ENCODE measurements around the gene SRC.
A peak's percentile ranks its signal among the peaks of the same experiment; 100 is the strongest.

SRC gene

GRCh38 chr20:37311710-37312355 is 34.1 kb upstream of the SRC start:
- Histone ChIP-seq H3K4me3 (ENCODE audit: low read depth in 1 of 2, low read length in 1 of 2) (no peak overlapping the region), H3K27ac (no peak overlapping the region), H3K4me1 (ENCODE audit: control insufficient read depth in 1 of 2, insufficient read depth in 1 of 2, low read depth in 1 of 2, low read length in 1 of 2) (peaks cover 15 to 16% of the 10 kb centered on the region in 2 experiments), H3K27me3 (no peaks in the 10 kb centered on the region), H3K9me3 (no peaks in the 10 kb centered on the region), H3K36me3 (peaks cover 80% of the 10 kb centered on the region)
- no peak for TF ChIP-seq CTCF (IDR thresholded peaks at IDR 0.05)

- Histone ChIP-seq H3K4me1 (ENCODE audit: control insufficient read depth in 1 of 2, insufficient read depth in 1 of 2, low read depth in 1 of 2, low read length in 1 of 2) (peaks cover 17 to 23% of the 10 kb centered on the region in 2 experiments), H3K27me3 (no peaks in the 10 kb centered on the region), H3K36me3 (peaks cover 76% of the 10 kb centered on the region), H3K4me3 (ENCODE audit: low read depth in 1 of 2, low read length in 1 of 2) (no peak overlapping the region), H3K9me3 (no peaks in the 10 kb centered on the region), H3K27ac (no peak overlapping the region)
- TF ChIP-seq CTCF (IDR thresholded peaks at IDR 0.05) = no peak
These were observed 32.3 kb upstream of the SRC start for GRCh38 chr20:37313546-37314091.

GRCh38 chr20:37314099-37314498 is 31.8 kb upstream of the SRC start:
- no peak for TF ChIP-seq CTCF (IDR thresholded peaks at IDR 0.05)
- Histone ChIP-seq H3K36me3 (peaks cover 72% of the 10 kb centered on the region), H3K27me3 (no peaks in the 10 kb centered on the region), H3K9me3 (no peaks in the 10 kb centered on the region), H3K4me1 (ENCODE audit: control insufficient read depth in 1 of 2, insufficient read depth in 1 of 2, low read depth in 1 of 2, low read length in 1 of 2) (peaks cover 17 to 23% of the 10 kb centered on the region in 2 experiments), H3K27ac (no peak overlapping the region), H3K4me3 (ENCODE audit: low read depth in 1 of 2, low read length in 1 of 2) (no peak overlapping the region)

GRCh38 chr20:37314617-37315016 is 31.3 kb upstream of the SRC start:
- no peaks in the 10 kb centered on the region for H3K9me3 ChIP-seq
- no peaks in the 10 kb centered on the region for H3K27me3 ChIP-seq
- H3K36me3 ChIP-seq = peaks cover 66% of the 10 kb centered on the region
- H3K4me3 ChIP-seq (ENCODE audit: low read depth in 1 of 2, low read length in 1 of 2) = no peak overlapping the region
- peaks cover 17 to 23% of the 10 kb centered on the region in 2 experiments for H3K4me1 ChIP-seq (ENCODE audit: control insufficient read depth in 1 of 2, insufficient read depth in 1 of 2, low read depth in 1 of 2, low read length in 1 of 2)
- H3K27ac ChIP-seq = no peak overlapping the region
- no peak for TF ChIP-seq CTCF (IDR thresholded peaks at IDR 0.05)

GRCh38 chr20:37315021-37315451 is 30.9 kb upstream of the SRC start:
- H3K4me1 ChIP-seq (ENCODE audit: control insufficient read depth in 1 of 2, insufficient read depth in 1 of 2, low read depth in 1 of 2, low read length in 1 of 2) = peaks cover 17 to 23% of the 10 kb centered on the region in 2 experiments

More at GRCh38 chr20:37315021-37315451, 30.9 kb upstream of the SRC start:
- Histone ChIP-seq H3K27me3 (no peaks in the 10 kb centered on the region), H3K9me3 (no peaks in the 10 kb centered on the region), H3K27ac (peak overlapping the region; percentile 75), H3K36me3 (peaks cover 62% of the 10 kb centered on the region), H3K4me3 (ENCODE audit: low read depth in 1 of 2, low read length in 1 of 2) (no peak overlapping the region)
- no peak for TF ChIP-seq CTCF (IDR thresholded peaks at IDR 0.05)
